Prostate gland (tissue), 2 donors: ENCODE results near the gene SEH1L.

Source experiments
- CTCF ChIP-seq, 4 experiments: fragments of 200-600 bp in 2 of 4; fragments of 450-650 bp in 2 of 4; sonication (generic) in 2 of 4; IDR thresholded peaks; 1 replicate in 3 of 4; 2 replicates in 1 of 4; pipeline ENCODE4 v1.5.1; 2016 to 2019; ENCODE audit warnings: antibody characterized with exemption in 4 of 4, mild to moderate bottlenecking in 2 of 4, moderate library complexity in 2 of 4
- POLR2A ChIP-seq: fragments of 450-650 bp; IDR thresholded peaks from one replicate; pipeline ENCODE4 v1.6.1; 2016; ENCODE audit warnings: antibody characterized with exemption, mild to moderate bottlenecking
- POLR2AphosphoS5 ChIP-seq: sonication (generic); formaldehyde crosslinking; IDR thresholded peaks from one replicate; pipeline ENCODE4 v1.6.1; 2017; ENCODE audit warnings: antibody characterized with exemption

- peak; percentile 79 for TF ChIP-seq POLR2A
- peak in 2 of 4 experiments; percentile 15 to 39 for TF ChIP-seq CTCF (IDR thresholded peaks at IDR 0.05)
- TF ChIP-seq POLR2AphosphoS5 = peak; percentile 95
Observed at GRCh38 chr18:12990967-12991820, 43.4 kb downstream of the SEH1L start, which contains the start of gene CEP192.
